Stimulated activated CD4-positive, alpha-beta T cell treated with anti-CD3 and anti-CD28 coated beads, Interleukin-1b, Interleukin-23, amount 100 ng/mL, for 24 hours (primary cell): ENCODE measurements around the gene TDRD12.
"Not testable (repeated sequence)": the region's sequence is repeated elsewhere in the genome, so short reads cannot be mapped to it uniquely, and the experiment has no call there.

Source experiments
- DNase-seq, 4 experiments: peaks; one replicate each; pipeline ENCODE4 v3.0.0-alpha.2; 2020; ENCODE audit warnings: low read depth in 4 of 4, low spot score in 1 of 4

The TDRD12 gene

DNA sequence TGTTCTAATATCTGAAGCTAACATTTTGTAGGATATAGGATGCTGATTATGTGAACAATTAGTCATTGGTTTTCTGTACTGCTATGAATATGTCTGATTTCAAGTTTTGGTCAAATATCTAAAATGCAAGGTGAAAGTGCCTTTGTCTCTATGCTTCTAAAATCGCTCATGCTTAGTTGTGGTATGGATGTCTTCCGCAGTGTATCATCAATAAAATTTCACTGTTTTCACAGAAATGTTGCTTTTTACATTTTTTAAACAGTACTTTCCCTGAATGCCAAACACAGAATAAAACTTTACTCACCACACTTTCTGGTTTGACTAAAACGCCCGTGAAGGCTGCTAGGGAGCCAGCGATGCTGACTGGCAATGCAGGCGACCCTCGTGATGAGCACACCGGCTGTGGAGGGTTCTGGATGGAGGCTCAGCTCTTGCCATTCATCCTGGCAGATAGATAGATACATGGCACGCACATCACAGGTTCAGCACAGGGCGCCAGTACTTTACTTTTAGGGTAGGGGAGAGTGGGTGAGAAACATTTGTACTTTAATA, 109.9 kb downstream of the TDRD12 start:
- DNase-seq: no peak

GRCh38 chr19:32830231-32831014, 110.9 kb downstream of the TDRD12 start:
- DNase-seq: no peak

DNA sequence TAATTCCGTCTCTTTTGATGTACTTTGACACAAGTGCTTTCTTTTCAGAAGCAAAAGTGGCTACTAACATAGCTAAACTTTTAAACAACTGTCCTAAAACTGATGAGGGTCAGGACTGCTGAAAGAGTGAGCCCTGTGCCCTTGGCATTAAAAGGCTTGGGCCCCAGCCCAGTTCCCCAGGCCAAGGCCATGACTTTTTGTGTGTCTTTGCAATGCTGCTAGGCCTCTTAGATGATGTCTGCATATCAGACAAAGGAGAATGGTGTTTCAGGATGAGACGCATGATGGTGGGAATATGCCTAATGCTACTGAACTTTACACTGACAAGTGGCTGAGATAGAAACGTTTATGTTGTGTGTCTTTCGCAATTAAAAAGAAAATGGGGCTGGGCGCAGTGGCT, 112.0 kb downstream of the TDRD12 start:
- no peak for DNase-seq

- DNase-seq: not testable (repeated sequence)
Measured at GRCh38 chr19:32832094-32832493, 112.5 kb downstream of the TDRD12 start.

GRCh38 chr19:32832825-32833224, 113.3 kb downstream of the TDRD12 start:
- DNase-seq: not testable (repeated sequence)

GRCh38 chr19:32833388-32833787, 113.8 kb downstream of the TDRD12 start:
- not testable (repeated sequence) for DNase-seq

GRCh38 chr19:32837531-32837930, 118.0 kb downstream of the TDRD12 start:
- no peak for DNase-seq

GRCh38 chr19:32842061-32842460, 122.5 kb downstream of the TDRD12 start:
- DNase-seq: no peak

DNA sequence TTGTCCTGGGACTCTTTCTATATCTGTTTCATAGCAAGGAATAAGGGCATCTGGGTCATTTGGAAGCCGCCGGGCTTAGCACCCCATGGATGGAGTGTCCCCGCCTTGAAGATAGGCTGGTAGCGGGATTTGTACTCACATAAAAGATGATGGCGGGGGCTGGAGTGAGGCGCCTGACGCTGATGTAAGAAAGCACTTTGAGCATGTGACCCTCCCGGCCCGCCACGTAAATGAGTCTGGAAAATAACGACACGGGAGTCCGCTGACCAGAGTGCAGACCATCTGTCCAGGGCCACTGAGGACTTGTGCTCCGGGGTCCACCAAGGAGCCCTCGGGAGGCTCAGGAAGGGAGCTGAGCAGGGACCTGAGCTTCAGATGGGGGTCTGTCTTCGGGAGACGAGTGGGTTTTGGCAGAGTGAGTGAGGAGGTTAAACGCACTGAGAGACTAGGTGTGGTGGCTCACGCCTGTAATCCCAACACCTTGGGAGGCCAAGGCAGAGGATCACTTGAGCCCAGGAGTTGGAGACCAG, 124.2 kb downstream of the TDRD12 start:
- no peak for DNase-seq

GRCh38 chr19:32848035-32848434, 128.5 kb downstream of the TDRD12 start:
- not testable (repeated sequence) for DNase-seq

GRCh38 chr19:32852216-32852615, 132.6 kb downstream of the TDRD12 start:
- DNase-seq: no peak

GRCh38 chr19:32856818-32857217, 137.3 kb downstream of the TDRD12 start:
- DNase-seq: not testable (repeated sequence)

DNA sequence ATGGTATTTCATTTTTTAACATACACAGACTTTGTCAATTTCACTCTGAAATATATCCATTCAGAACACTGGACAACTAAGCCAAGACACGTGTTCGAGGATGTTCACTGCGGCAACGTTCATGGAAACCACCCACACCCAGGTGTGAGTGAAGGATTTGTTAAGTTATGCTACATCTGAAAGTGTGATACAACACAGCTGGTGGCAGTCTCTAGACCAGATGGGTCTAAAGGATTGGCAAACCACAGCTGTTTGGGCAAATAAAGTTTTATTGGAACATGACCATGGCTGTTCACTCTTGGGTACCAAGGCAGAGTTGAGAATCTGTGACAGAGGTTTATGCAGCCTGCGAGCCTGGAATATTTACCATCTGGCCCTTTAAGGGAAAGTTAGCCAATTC, 138.0 kb downstream of the TDRD12 start:
- no peak for DNase-seq

GRCh38 chr19:32858155-32858554, 138.6 kb downstream of the TDRD12 start:
- no peak for DNase-seq

DNA sequence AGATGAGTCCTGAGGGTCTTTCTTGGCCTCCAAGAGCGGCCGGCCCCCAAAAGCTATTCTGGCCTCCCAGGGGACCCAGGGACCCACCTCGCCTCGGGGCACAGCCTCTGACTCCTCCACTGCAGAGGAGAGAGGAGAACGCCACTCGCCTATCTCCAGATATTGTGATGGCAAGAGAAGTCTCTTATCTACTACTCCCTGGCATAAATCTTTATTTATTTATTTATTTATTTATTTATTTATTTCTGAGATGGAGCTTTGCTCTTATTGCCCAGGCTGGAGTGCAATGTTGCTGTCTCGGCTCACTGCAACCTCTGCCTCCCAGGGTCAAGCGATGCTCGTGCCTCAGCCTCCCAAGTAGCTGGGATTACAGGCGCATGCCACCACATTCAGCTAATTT, 139.0 kb downstream of the TDRD12 start:
- no peak for DNase-seq

GRCh38 chr19:32859591-32859990, 140.0 kb downstream of the TDRD12 start:
- DNase-seq: no peak

GRCh38 chr19:32861596-32861995, 142.0 kb downstream of the TDRD12 start:
- no peak for DNase-seq

DNA sequence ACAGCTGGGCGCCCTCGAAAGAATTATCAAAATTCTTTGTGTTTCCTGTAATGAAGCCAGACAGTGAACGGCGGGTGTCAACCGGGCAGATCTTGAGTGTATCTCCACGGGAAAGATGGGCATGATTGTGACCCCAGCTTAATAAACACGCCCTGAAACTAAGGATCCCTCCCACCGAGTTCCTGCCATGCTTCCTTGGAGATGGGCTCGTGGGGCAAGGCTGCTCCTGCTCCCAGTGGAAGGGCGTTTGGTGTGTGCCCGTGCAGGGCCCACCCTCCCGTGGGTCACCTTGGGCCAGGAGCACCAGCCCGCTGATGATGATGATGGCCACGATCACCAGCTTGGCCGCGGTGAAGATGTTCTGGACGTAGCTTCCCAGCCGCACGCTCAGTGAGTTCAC, 142.6 kb downstream of the TDRD12 start:
- DNase-seq: no peak

- no peak for DNase-seq
Measured at GRCh38 chr19:32862741-32863140, 143.2 kb downstream of the TDRD12 start.

DNA sequence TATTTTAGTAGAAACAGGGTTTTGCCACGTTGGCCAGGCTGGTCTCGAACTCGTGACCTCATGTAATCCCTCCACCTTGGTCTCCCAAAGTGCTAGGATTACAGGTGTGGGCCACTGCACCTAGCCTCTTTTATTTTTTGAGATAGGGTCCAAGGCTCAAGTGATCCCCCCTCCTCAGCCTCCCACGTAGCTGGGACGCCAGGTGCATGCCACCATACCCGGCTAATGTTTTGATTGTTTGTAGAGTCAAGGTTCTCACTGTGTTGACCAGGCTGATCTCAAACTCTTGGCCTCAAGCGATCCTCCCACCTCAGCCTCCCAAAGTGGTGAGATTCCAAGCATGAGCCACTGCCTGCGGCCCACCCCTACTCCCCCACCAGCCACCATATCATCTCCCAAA, 143.7 kb downstream of the TDRD12 start:
- no peak for DNase-seq

- DNase-seq: no peak
Measured at GRCh38 chr19:32863841-32864240, 144.3 kb downstream of the TDRD12 start.

DNA sequence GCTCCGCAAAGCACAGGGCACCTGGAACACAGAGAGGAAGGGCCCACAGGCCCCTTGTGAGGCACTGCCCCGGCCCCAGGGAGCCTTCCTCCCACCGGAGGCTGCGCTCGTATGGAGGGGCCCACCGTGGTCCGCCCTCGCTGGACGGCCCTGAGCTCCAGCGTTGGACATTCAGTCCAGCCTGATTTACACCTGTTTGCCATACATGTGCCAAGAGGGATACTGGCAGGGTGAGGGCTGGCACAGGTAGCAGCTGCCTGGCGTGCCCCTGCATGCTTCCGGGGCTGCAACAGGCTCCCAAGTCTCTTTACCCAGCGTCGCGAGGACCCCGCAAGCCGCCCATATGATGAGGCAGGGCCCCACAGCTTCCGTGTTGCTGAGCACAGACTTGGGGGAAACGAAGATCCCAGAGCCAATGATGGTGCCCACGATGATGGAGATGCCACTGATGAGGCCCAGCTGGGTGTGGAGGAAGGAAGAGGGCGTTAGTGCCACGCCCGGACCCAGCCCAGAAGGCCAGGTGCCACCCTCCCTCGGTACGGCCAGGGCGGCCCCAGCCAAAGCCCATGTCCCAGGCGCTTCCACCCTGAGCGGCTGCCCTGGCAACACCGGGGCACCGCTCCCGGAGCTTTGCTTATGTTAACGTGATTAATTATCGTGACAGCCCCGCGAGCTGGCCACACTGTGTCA, 144.9 kb downstream of the TDRD12 start:
- DNase-seq: no peak
